CD4-positive, alpha-beta T cell treated with Interleukin-10 for 1 hour (primary cell): ENCODE data around the gene LMAN2.
A peak's percentile ranks its signal among the peaks of the same experiment; 100 is the strongest.
"Not testable (repeated sequence)": the region's sequence is repeated elsewhere in the genome, so short reads cannot be mapped to it uniquely, and the experiment has no call there.

Experiments
- DNase-seq: peaks from one replicate; pipeline ENCODE4 v3.0.0-alpha.2; 2020

Gene LMAN2

DNA sequence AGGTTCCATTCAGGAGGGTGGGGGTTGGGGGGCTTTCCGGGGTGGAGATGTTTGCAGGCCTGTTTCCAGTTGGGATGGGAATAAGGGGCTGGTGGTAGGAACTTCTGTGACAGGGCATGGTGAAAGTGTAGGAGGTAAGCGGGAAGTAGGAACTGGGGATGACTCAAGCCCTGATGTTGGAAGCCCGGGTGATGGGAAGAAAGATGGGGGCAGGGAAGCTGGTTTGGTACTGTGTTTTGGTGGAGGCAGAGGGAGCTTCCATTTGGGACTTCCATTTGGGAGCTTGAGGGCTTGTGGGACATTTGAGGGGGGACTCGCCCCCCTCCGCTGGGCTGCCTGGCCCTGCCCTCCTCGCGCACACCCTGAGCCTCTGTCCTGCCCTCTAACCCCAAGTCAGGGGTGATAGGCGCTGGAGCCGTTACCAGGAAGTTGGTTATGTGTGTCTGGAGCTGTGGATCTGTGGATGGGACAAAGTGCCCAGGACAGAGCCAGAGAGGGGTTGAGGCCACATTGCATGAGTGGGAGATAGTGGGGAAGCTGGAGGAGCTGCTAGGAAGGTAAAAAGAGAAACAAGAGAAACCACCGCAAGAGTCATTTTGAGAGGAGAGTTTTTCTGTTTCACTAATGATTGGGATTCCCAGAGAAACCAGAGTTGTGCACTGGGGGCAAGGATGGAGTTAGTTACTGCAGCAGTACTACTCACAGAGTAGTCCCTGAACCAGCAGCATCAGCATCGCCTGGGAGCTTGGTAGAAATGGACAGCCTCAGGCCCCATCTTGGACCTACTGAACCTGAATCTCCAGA lies 12.9 kb upstream of the LMAN2 start:
- DNase-seq = no peak

DNA sequence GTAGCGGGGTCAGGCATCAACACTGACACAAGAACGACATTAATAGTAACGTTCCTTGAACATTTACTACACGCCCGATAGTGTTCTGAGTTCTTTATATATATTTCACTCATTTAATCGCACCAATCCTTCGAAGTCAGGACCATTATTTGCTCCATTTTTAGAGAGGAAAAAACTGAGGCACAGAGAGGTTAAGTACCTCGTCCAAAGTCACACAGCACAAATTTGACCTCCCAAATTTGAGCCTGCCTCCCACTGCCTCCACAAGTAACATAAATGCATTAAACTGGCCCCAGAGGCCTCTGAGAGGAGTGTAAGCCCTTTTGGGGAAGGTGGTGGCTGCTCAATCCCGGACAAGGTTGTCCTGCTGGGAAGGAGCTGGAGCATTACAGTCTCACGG lies 12.1 kb upstream of the LMAN2 start:
- no peak for DNase-seq

DNA sequence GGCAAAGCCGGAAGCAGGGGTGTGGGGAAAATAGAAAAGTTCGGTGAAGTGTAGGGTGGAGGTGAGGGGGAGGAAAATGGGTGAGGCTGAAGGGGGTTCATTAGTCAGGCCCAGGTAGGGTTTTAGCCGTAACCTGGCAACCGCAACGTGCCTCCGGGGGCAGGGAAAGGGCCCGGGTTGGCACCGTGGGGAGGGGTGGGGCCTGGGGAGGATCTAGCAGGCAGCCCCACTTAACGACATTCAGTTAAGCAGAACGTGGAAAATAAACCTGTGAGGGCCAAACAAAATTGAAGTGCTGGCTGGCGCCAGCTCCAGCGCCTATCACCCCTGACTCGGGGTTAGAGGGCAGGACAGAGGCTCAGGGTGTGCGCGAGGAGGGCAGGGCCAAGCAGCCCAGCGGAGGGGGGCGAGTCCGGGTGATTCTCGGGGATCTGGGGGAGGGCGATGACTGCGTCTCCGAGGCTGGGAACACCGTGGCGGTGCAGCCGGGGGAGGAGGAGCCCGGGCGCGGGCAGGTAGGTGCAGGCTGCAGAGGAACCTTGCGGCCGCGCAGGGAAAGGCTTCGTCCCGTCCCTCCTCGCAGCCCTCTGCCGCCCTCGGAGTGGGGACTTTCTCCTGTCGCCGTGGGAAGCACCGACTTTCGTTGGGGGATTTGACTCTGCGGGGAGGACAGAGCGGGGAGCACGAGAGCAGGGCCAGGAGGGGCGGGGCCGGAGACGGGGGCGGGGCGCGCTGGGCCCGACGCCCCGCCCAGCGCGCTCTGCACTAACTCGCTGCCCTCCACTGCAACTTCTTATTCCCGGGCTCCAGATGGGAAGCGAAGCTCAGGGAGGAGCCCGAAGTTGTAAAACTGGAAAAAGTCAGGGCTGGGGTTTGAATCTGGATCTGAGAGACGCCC lies 11.4 kb upstream of the LMAN2 start:
- peak; percentile 84 for DNase-seq

DNA sequence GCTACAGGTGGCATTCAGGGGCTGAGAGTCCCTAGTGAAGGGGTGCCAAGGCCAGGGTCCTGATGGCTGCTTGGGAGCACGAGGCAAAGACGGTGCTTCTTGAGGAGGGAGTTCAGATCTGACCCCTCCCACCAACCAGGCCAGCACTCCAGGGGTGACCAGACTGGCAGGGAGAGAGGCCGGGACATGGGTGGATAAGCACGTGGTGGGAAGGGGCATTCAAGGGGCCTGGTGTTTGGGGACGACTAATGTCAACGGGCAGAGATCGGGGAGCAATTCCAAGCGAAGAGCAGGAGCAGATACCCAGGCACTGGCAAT lies 10.8 kb upstream of the LMAN2 start:
- no peak for DNase-seq

DNA sequence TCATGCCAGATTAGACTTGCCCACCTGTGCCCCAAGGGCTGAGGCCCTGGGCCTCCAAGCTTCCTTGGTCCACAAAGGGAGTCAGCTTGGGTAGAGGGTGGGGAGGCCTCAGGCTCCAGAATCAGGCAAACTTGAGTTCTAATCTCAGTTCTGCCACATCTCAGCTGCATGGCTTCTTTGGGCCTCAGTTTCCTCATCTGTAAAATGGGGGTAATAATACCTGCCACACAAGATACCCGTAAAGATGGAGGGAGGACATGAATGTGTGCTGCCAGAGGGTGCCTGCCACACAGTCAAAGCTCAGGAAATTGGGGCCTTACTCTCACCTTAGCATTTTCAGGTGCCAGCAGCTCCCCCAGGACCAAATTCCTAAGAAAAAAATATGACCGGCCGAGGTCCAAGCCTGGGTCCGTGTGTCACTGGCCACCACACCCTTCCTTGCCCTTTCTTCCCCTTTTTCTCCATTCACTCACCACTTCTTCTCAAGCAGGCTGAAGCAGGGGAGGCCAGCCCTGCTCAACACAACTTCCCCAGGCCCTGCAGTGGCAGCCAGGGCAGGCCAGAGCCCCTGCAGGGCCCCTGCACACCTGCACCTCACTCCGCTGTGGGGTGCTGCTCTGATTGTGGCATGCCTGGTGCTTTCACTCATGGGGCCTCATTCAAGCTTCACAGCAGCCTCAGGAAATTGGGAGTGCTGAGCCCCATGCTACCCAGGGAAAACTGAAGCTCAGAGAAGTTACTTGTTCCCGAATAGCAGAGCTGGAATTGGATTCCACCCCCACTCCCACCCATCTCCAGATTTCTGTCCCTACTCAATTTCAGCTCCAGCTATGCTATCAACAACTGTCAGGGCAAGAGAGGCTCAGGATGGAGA lies 10.2 kb upstream of the LMAN2 start:
- no peak for DNase-seq

DNA sequence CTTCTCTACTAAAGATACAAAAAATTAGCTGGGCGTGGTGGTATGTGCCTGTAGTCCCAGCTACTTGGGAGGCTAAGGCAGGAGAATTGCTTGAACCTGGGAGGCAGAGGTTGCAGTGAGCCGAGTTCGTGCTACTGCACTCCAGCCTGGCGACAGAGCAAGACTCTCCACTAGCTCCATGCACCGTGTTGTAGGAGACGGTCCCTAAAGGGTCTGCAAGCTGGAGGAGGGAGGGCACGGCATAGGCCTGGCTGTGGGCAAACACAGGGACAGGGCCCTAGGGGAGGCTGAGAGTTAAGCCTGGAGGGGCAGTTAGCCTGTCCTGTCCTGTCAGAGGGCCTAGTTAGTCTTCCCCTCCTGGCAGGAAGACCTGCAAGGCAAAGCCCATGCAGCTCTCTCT lies 9.3 kb upstream of the LMAN2 start:
- not testable (repeated sequence) for DNase-seq

DNA sequence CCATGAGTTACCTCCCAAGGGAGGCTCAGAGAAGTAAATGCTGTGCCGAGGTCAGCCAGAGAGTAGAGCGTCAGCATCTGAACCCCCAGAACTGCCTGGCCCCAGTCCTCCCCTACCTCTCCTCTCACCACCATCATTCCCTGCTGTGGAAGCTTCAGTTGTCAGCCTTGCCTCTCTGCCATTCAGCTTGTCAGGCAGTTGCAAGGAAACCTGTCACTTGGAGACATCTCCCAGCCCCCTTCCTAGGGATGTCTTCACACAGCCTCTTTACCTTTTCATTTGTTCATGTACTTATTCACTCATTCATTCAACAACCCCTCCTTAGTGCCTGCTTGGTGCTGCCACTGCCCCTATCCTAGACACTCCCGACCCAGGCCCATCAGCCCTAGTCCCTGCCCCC lies 8.4 kb upstream of the LMAN2 start:
- DNase-seq = no peak

DNA sequence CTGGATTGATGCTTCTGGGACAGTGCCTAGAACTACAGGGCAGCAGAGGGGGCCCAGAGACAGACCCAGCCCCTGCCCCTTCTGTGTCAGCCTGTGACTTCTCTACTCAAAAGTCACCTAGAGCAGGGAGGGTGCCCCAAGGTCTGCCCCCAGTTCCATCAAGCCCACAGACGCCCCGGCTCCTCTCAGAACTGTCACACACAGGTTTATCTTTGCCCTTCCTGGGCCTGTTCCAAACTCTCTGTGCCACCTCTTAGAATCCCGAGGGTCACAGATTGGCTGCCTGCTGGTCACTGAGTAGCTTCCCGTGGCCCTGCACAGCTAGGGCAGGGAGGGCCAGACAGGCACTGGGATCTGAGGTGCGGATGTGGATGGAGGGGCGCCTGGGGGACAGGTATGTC lies 8.0 kb upstream of the LMAN2 start:
- DNase-seq = no peak

DNA sequence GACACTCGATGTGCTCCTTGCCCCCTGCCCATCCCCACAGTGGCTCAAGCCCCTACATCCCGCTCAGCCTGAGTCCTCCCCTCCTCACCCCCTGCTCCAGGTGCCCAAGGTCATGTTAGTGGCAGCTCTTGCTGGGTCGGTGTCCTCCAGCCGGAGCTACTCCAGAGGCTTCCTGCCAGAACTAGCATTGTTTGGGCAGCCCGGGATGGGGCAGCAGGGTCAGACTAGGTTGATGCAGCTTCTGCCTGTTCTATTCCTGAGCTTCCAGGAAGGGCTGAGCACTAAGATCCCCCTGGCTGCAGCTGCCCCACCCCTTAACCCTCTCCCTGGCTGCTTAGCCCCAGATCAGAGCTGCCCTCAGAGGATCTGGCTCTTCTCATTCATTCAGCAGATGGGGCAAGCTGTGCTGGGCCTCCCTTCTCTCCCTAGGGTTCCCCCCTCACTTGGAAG lies 6.9 kb upstream of the LMAN2 start:
- no peak for DNase-seq

DNA sequence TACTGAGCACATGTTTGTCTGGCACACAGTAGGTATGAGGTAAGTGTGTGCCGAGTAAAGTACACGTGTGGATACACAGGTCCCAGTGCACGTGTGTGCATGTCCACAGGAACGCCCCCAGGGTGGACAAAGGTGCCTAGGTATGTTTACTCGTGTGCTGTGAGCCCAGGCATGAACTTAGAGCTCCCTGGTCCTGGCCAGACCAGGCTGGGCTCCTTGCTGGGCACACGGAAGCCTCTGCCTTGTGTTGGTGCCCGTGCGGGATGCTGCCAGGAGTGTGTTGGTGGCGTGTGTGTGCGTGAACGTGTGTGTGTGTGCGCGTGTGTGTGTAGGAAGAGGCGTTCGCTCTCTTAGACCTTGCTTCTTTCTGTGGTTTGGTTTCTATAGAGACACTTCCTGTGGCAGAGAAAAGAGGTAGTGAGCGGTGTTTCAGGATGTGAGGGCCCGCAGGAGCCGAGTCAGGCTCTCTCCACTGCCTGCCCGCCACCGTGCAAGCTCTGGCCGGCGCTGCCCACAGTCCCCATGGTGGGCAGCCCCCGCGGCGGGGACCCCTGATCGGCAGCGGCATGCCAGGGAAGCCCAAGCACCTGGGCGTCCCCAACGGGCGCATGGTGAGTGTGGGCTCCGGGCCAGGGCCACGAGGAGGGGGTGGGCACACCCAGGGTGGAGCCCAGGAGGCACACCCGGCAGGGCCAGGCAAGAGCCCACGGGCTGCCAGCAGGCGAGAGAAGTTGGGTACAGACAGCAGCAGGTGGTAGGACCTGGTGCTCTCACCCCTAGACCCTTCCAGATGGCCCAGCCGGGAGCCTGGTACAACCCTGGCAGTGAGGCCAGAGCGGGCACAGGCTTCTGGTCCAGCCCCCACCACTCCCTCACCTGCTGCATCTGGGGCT lies 6.2 kb upstream of the LMAN2 start, which contains the start of gene RGS14:
Gene RGS14, plus strand, starts transcription at position 466 of the 893 bp plus-strand sequence. Its CDS starts 101 bp downstream, at position 567.
- peak; percentile 87 for DNase-seq

DNA sequence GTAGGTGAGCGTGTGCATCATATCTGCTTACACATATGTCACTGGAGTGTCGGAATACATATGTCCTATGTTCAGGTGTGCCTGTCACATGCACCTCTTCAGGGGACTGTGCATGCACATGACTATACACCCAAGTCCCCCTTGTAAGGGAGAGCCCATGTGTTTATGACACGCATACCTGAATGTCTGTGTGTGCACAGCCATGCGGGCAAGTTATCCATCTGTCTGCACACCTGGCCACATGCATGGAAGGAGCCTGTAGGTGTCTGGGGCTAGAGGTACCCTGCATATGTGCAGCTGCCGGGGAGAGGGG lies 5.6 kb upstream of the LMAN2 start:
- DNase-seq = no peak

DNA sequence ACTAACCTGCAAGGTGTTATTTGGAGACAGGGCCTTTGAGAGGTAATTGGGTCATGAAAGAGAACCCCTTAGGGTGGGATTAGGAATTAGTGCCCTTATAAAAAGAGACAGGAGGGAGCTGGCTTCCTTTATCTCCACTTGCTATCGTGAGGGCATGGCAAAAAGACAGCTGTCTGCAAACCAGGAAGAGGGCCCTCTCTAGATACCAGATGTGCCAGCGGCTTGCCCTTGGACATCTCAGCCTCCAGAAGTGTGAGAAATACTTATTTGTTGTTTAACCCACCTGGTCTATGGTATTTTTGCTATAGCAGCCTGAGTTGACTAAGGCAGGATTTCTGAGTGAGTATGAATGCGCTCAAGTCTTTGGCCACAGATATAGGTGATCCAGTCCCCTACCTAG lies 5.3 kb upstream of the LMAN2 start:
- no peak for DNase-seq

DNA sequence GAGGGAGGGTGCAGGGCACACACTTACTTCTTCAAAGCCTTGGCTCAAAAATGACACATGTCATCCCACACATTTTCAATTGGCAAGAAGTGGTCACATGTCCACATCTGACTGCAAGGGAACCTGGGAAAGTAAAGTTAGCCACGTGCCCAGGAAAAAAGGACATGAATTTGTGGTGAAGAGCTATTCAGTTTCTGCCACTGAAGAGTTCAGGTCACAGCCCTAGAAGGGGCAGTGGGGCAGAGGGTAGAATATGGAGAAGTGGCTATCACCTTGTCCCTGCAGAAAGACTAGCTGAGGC lies 4.3 kb upstream of the LMAN2 start:
- DNase-seq = no peak

DNA sequence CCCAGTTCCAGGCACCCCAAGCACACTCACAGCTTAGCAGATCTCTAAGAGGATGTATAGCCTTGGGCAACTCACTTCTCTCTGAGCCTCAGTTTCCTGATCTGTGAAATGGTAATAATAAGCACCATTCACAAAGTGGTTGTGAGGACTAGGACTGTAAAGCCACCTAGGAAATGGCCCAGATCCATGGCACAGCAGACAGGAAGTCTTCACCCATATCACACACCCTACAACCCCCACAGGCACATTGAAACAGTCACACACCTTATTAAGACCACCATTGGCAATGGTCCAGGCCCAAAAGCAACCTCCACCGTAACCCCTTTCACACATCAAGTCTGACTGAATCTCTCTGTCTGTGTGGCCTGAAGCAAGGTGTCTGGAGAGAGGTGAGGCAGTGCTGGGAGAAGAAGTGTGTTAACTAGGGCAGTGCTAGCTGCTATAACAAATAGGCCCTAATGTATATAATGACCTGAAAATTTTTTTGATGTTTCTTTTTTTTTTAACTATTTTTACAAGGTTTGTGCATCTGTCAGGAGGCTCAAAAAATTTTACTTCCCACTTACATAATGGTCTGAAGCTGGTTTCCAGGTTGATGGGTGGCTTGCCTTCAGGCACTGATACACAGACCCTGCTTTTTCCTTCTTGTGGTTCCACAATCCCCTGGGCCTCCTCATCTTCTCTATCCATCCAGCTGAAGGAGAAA lies 3.8 kb upstream of the LMAN2 start:
- no peak for DNase-seq

DNA sequence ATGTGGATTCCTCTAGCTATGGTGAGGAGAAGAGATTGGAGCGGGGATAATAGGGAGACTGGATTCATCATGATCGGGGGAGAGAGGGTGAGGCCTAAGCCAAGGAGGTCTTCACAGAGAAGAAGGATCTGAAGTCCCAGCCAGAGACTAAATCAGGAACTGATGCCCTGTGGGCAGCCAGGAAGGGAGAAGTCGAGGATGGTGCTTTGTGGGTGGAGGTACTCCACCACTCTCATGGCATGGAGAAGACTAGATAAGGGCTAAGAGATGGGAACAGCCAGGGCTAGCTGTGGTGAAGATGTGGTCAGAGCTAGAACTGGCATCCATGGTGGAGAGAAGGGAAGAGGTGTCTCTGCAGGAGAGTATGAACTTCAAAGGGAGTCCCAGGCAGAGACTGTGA lies 3.2 kb upstream of the LMAN2 start:
- no peak for DNase-seq

DNA sequence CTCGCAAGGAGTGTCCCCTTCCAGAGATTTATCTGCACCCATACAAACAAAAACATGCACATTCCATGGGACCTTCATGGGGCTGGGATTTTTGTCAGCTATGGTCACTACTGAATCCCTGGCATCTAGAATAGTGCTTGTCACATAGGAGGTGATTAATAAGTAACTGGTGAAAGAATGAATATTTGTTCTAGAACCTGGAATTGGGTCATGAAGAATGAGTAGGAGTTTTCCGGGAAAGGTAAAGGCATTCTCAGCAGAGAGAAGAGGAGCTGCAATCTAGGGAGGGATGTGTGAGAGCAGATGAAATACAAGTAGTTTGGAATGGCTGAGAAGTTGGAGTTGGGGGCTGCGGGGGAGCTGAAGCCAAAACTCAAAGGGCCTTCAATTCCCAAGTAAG lies 2.8 kb upstream of the LMAN2 start:
- DNase-seq = no peak

DNA sequence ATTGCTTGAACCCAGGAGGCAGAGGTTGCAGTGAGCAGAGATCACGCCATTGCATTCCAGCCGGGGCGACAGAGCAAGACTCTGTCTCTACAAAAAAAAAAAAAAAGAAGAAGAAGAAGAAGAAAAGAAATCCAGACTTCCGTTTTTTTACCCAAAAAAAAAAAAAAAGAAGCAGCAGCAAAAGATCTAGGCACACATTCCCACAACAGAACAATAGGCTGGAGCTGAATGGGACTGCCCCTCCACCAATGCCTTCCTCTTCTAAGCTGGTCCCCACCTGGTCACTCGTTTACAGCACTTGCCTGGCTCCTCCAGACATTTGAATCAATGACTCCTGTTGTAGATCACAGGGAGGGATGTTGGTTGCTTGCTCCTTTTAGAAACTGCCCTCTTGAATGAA lies 1.6 kb upstream of the LMAN2 start:
- DNase-seq = no peak

DNA sequence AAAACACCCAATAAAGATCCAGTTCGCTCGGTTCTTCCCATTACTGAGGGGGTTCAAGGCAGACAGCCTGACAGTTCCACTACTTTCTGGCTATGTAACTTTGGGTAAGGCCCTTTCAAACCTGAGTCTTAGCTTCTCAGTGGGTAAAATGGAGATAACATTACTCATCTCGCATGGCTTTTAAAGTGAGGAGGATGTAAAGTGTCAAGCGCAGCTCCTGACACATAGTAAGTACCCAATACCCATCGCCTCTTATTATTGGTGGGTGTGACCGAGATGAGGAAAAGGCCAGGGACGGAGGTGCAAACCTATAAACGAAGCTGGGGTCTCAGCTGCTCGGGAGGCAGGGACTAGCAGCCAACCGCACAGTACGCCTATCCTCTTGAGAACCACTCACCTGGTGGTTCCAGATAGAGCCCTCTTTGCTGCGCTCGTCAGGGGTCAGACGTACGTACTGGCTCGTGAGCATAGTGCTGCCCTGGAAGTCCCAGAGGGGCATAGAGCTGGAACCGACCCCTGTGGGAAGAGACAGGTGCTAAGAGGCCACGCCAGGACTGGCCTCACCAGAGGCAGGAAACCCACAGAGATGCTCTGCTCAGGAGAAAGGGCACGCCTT lies 584 bp downstream of the LMAN2 start:
- DNase-seq = no peak

DNA sequence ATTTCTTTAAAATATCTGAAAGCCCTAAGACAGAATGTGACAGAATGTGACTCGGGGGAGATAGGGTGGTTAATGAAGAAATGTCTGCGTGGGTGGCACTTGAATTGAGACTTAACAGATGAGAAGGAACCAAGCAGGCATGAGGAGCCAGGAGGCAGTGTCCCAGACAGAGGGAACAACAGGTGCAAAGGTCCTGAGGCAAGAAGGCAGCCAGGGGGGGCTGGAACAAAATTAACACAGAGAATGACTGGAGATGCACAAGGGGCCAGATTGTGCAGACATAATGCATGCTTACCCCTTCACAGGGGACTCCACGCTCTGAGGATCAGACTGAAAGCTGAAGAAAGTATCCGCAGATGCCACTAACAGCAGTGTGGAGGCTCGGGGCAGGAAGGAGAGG lies 1.7 kb downstream of the LMAN2 start:
- no peak for DNase-seq

DNA sequence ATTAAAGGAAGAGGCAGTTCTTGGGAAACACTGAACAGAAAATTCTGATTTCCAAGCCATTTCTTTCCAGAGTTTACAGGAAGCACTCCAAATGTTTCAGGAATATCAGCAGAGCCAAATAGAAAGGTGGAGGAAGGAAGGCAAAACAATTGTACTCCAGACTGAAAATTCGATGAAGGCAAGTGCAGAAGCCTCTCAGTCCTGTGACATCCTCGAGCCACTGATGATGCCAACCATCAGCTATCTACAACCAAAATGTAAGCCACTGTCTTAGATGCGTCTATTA lies 2.2 kb downstream of the LMAN2 start:
- DNase-seq = no peak

DNA sequence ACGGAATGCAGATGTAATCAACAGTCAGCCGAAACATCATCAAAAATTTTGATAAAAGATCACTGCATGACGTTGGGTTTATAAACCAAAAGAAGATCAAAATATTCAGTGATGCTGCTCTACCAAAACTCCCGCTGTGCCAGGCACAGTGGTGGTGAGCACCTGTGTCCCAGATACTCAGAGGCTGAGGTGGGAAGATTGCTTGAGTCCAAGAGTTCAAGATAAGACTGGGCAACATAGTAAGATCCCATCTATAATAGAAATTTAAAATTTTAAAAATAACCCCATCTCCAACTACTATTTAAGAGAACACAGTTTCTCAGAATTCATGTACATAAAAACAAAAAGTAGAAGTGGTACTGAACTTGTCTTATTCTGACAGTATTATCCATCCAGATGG lies 3.8 kb downstream of the LMAN2 start:
- no peak for DNase-seq

DNA sequence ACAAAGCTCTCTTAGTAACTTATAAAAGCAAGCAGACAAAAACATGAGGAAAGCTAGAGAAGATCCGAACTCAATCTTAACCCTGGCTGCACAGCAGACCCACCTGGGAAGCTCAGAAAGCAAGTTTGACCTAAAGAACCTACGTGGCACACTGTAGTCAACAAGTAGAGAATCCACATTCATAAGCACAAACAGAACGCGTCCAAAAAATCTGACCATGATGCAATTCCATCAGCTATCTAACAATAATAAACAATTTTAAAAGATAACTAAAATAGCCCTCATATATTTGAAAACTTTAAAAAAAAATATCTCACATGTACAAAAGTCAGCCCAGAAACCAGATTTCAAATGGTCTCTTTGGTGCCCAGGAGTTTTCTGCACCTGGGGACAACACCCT lies 4.6 kb downstream of the LMAN2 start:
- no peak for DNase-seq
